Activated CD8-positive, alpha-beta memory T cell treated with anti-CD3 and anti-CD28 coated beads, Interleukin-2, amount 50 U/mL, for 24 hours (primary cell): ENCODE results near the gene GFI1B.
"Not testable (repeated sequence)": the region's sequence is repeated elsewhere in the genome, so short reads cannot be mapped to it uniquely, and the experiment has no call there.

Source experiments
- DNase-seq: peaks from one replicate; pipeline ENCODE4 v3.0.0-alpha.2; 2020; ENCODE audit errors: extremely low read depth

Gene GFI1B

DNA sequence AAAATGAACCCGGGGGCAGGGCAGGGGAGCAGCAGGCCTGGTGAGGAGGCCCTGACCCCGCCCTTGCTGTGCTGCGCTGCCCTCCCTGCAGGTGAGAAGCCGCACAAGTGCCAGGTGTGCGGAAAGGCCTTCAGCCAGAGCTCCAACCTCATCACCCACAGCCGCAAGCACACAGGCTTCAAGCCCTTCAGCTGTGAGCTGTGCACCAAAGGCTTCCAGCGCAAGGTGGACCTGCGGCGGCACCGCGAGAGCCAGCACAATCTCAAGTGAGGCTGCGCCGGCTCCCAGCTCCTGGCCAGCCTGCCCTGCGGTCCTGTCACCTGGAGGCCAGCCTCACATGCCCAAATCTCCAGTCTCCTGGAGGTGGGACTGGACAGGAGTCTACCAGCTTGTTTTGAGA is 12.3 kb downstream of the GFI1B start:
- no peak for DNase-seq

DNA sequence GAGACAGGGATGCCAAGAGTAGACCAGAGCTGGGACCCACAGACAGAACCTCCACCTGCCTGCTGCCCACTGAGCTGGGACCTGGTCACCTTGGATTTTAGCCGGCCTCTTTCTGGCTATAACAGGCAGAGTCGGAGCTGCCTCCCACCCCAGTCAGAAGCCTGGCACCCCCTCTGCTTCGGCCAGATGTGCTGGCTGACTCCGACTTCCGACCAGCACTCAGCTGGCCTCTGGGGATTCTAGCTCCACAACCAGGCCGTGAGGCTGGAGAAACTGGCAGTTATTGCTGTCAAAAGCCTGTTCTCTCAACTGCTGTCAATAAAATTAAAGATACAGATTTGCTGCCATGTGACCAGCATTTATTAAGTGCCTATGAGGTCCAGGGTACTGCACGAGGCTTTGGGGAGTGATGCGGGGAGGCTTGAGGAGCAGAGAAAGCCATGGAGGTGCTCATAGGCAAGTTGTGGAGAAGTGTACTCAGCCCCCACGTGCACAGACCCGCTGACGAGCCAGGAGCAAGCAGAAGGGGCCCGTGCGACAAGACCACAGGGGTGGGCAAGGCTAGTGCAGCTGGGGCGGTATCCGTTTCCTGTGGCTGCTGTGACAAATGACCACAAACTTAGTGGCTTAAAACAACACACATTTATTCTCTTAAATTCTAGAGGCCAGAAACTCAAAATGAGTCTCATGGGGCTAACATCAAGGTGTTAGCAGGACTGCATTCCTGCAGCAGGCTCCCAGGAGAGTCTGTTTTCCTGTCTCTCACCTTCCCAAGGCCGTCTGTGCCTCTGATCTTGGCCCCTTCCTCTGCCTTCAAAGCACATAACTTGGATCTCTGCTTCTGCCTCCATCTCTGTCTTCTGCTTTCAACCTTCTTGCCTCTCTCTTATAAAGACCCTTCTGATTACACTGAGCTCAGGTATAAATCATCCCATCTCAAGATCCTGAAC is 13.1 kb downstream of the GFI1B start:
- no peak for DNase-seq

DNA sequence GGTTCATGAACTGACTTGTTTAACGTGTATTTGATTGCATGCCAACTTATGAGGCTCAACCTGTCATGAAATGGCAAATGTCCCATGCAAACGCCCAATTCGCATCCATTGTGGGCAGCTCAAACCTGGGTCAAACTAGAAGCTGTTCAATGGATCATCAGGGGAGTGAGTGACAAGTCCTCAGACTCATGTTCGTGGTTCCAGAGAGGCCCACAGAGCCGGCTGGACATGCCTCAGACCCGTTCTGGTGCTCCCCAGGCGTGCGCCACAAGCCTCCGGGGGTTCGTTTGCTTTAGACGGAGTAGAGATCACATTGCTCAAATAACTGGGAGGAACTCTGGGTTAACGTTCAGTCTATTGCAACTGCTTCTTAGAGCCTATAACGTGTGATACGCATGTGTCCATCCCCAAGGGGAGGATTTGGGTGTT is 15.0 kb downstream of the GFI1B start:
- no peak for DNase-seq

DNA sequence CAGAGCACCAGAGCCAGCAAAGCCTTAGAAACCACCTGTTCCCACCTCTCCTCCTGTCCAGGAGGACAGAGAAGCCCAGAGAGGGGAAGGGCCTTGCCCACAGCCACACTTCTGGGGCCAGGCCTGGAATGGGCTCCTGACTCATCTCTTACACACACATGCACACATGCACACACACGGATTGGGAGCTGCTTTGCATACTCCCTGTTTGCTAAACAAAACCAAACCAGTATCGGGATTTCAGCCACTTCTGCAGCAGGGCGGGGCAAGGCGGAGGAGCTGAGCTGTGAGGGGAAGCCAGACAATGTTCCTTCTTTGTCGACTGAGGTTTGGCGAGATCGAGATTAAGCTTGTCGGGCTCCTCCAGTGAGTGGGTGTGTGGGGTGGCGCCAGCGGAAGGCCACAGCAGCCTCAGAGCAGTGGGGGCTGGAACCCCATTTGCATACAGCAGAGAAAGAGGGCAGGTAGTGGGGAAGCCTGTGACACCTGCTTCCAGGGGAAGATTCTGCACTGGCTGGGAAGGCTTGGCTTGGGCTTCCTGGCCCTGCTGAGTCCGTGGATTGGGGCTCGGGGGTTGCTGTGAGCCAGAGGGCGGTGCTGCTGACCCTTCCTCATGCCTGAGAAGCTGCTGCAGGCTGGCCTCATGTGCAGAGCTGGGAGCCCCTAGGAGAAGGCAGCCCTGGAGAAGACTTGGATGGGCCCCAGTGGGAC is 16.1 kb downstream of the GFI1B start:
- no peak for DNase-seq

DNA sequence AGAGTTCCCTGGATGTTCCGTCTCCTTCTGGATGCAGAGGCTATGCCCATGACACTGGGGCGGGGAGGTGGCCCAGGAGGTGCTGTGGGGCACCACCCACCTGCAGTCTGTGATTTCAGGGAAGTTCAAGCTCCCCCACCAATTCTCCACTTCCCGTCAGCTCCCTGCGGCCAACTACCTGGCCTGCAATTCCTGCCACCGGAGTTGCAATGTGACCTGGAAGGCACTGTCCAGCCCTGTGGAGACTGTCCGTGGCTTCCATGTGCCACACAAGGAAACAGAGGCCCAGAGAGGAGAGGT is 16.6 kb downstream of the GFI1B start:
- no peak for DNase-seq

DNA sequence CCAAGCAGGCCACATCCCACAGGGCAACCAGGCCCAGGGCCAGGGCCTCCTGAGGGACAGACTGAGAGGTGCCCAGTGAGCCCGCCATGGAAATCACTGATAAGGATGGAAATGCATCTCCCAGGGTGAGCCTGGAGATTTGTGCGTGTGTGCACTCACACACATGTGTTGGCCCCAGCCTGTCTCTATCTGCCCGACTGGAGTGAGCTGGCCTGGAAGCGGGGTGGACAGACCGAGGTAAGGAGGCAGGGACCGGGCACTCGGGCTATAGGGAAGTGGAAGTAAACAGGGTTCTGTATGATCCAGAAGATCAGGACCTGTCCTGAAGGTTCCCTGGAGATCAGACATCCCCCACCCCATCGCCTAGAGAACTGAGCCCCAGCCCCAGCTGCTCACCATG is 17.4 kb downstream of the GFI1B start:
- DNase-seq, result no peak

DNA sequence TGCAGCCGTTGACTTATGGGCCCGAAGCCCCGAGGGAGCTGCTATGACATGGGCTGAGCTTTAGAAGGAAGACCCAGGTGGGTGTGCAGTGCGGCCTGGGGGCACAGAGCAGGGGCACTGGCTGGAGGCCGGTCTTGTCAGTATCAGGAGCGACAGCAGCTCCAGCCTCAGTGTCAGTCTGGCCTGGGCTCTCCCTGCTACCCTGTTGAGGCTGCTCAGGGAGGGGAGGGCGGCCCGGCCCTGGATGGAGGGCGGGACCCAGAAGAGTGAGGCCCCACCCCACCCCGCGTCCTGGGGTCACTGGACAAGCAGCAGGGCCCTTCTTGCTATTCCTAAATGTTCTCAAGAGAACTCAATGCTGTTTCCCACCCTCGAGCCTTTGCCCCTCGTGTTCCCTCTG is 18.0 kb downstream of the GFI1B start:
- DNase-seq, result no peak

DNA sequence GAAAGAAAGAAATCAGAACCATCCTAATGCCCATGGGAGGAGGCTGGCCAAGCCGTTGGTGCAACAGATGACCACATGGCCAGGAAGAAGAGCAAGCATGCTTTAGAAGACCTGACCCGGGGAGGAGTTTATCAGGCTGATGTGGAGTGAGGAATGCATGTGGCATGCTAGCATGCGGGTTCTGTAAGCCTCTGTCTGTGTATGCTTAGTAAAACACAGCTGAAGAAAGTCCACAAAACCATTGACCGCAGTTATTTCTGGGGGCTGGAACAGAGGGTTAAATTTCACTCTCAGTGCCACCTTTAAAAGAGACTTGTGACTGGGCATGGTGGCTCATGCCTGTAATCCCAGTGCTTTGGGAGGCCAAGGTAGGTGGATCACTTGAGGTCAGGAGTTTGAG is 19.1 kb downstream of the GFI1B start:
- no peak for DNase-seq

DNA sequence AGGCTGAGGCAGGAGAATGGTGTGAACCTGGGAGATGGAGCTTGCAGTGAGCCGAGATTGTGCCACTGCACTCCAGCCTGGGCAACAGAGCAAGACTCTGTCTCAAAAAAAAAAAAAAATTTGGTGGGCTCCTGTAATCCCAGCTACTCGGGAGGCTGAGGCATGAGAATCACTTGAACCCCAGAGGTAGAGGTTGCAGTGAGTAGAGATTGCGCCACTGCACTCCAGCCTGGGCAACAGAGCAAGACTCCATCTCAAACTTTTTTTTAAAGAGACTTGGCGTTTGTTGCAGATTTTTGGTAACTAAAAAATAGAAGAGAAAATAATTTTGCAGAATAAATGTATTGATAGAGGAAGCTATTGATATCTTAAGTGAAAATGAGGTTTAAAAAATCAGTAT is 19.7 kb downstream of the GFI1B start:
- DNase-seq, result not testable (repeated sequence)

DNA sequence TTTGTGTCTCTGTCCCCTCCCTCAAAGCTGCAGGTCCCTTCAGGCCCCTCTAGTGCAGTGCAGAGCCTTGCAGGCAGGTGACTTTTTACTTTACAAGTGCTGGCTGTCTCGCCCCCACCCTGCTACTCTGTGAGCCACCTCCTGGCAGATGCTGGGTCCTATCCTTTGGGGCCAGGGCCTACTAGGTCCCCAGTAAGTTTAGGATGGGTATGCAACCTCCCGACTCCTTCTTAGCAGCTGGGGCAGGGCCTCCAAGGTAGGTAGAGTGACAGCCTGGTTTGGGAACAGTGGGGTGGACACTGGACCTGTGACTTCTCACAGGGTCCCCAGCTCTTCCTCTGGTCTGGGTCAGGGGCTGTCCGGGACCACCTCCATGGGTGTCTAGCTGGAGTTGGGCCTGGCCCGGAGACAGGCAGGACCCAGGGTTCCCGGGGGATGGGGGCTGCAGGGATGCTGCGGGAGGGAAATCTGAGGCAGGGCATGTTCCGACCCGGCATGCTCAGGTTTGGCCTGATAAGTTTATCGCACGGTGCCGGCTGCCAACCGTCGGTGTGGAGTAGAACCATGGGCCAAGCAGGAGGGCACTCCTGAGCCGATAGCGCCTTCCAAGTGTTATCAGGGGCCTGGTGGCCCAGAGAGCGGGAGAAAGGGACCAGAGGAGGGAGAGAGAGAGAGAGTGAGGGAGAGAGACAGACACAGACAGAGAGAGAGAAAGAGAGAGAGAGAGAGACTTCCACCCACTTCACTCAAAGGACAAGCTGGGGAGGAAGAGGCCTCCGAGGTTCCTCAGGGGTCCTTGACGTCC is 20.5 kb downstream of the GFI1B start:
- DNase-seq, result no peak

DNA sequence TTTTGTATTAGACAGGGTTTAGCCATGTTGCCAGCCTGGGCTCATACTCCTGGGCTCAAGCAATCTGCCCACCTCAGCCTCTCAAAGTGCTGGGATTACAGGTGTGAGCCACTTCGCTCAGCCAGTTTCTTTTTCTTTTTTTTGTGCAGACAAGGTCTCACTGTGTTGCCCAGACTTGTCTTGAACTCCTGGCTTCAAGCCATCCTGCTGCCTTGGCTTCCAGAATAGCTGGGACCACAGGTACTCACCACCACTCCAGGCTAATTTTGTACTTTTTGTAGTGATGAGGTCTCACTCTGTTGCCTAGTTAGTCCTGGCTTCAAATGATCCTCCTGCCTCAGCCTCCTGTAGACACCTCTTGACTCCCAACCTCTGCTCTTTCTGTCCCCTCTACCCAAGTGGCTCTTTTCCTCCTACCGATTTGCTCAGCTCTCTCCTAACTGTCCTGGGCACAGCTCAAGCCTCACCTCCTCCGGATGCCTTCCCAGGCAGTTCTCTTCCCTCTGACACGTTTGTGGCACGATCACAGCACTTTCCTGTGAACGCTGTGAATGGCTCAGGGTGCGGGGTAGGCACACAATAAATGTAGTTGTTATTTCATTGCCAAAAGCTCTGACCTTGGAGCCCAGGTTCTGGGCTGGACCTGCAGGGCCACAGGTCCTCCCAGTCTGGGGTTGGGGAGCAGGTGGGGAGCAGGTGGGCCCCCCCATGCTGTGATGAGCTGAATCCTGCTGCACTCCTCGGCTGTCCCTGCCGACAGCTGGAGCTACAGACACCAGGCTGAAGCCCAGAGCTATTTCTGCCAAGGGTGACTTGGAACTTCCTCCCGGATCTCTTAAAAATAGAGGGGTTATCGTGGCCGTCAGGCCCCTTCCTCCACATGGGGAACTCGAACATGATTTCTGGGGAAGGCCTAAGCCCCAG is 23.9 kb downstream of the GFI1B start:
- no peak for DNase-seq

DNA sequence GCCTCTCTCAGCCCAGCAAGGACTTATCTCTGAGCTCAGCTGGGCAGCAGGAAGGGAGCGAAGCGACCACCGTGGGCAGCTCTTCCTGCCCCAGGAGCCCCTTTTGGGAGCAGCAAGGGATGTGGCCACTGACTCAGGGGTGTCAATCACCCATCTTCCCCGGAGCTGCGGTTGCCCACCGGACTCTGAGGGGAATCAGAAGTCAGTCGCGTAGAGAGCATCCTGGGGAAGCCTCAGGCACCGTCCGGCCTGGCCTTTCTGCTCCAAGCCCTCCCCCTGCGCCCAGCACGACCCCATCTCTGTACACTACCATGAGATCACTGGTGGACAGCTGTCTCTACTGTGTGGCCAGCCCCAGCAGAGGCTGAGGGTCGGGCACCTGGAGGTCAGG is 24.6 kb downstream of the GFI1B start:
- DNase-seq, result no peak

DNA sequence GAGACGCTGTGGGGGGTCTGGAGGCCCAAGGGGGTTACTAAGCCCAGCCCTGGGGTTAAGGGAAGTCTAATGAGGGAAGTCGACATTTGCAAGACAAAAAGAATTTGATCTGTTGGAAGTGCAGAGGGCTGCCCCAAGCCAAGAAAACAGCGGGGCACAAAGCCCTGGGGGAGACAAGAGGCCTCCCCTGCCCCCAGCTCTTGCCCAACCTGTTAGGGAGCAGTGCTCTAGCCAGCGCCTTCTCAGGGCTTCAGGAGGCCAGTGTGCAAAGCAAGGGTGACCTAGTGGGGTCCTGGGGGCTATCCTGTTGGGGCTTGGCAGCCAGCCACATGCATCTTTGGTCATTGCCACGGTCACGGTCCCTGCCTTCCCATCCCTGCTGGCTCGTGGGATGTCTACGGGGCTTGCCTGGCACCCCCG is 25.2 kb downstream of the GFI1B start:
- DNase-seq, result no peak

DNA sequence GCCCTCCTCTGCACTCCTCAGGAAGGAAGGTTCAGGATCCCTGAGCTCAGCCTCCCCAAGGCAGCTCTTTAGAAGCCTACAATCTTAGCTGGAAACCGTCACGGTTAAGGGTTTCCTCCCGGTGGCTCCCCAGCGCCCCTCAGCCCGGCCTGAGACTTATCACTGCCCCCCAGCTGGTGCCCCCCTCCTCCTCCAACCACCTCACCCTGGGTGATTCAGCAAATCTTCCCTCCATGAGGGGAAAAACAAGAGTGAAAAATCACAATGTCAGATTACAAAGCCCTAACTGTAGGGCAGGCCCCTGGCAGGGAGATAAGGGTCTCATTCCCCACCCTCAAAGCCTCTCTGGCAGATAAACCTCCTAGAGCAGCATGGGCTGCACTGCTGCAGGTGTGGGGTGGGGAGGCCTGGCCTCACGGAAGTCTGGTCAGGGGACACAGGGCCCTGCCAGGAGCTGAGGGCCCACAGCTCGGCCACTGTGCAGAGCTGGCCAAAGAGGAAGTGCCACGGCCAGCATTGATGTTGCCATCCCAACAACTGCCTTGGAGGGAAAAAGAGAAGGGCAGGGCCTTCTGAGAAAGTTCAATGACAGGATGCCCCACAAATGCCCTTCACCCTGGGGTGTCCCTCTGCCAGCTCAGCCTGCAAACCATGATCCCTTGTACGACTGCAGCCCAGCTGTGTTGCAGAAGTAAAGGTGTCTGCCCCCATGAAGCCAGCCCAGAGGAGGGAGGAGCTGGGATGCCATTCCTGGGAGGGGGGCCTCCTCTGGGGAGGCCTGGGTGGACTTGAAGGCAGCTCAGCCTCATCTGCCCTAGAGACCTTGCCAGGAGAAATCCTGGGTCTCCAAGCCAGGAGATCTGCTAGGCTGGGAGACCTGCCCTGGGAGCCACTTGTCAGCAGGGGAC is 25.9 kb downstream of the GFI1B start:
- DNase-seq, result no peak

DNA sequence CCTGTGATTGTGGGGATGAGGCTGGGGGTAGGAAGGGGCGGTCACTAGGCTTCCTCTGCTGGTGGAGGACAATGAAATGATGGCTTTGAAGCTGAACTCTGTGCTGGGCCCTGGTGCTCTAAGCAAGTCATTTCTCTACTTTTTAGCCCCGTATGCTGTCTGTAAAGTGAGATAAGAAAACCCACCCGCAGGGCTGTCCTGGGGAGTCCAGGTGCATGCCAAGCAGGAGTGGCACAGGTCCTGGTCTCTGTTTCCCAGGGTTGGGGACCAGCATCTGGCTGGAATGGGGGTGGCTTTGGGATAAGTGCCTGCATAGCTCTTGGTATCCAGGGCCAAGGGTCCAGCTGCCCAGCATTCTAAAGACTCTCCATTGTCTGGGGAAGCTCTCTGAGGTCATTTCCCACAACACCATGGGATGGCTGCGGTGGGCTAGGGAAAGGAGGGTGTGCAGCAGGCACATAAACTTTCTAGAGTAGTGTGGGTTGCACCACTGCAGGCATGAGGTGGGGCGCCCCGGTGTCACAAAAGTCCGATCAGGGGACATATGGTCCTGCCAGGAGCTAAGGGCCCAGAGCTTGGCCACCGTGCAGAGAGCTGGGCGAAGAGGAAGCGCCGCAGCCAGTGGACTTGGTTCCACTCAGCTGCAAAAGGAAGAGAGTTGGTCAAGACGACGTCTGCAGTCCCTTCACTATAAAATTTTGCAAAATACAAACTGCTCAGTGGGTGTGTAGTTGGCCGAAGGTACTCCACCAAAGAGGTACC is 26.7 kb downstream of the GFI1B start:
- DNase-seq, result no peak

DNA sequence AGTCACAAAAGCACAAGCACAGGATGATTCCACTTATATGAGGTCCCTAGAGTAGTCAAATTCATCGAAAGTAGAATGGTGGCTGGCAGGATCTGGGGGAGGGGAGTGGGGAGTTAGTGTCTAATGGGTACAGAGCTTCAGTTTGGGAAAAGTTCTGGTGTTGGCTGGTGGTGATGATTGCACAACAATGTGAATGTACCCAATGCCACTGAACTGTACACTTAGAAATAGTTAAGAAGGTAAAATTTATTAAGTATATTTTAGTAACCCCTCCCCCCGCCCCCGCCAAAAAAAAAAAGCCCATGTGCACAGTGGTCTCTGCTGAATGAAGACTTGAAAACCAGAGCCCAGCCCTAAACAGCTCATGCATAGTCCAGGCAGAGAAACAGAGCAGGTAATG is 27.5 kb downstream of the GFI1B start:
- no peak for DNase-seq

DNA sequence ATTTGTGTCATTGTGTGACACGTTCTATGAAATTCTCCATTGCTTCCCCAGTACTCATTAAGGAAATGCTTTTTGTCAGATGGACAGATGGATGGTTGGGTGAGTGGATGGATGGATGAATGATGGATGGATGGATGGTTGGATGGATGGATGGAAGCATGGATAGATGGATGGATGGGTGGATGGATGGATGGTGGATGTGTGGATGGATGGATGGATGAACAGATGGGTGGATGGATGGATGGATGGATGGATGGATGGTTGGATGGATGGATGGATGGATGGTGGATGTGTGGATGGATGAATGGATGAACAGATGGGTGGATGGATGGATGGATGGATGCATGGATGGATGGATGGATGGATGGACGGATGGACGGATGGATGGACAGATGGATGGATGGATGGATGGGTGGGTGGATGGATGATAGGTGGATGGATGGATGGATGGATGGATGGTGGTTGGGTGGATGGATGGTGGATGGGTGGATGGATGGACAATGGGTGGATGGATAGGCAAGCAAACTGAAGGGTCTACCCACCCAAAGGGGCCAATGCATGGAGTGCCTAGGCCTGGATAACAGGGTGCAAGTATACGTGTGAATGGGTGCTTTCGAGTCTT is 28.3 kb downstream of the GFI1B start:
- DNase-seq, result no peak

DNA sequence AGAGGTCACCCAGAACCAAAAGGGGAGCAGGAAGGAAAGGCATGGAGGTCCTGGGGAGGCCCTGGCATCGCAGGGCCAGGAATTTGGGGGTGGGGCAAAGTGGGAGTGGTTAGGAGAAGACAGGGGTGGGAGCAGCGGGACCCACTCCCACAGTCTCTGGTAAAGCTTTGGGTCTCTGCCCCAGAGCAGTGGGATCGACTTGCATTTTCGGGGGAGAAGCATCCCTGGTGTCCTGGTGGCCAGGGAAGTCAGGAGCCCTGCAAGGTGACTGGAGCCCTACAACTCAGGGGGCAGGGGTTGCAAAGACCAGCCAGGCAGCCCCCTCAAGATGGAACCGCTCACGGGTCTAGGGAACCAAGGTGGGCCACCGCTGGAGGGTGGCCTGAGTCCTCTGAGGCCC is 29.9 kb downstream of the GFI1B start:
- DNase-seq, result no peak

DNA sequence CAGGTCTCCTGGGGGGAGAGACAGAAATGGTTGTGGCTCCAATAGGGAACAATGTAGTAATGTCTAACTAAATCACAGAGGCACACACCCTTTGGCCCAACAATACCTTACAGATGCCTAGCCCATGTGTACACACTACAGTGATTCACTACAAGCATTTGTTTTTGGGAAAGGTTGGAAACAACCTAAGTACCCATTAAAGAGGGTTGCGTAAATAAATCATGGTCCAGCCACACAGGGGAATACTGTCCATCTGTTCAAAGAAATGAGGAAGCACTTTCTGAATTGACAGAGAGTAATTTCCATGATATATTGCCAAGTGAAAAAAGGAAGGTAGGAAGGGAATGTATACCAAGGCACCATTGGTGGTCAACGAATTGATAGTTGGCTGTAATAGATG is 30.3 kb downstream of the GFI1B start:
- no peak for DNase-seq
